8988T (cell line): Measurements from ENCODE around the gene PRKRA.
"Not testable (repeated sequence)": the region's sequence is repeated elsewhere in the genome, so short reads cannot be mapped to it uniquely, and the experiment has no call there.

Experiments
- DNase-seq: peaks from one replicate; pipeline ENCODE4 v3.0.0; 2011

Gene PRKRA

GRCh38 chr2:178455947-178456346 is 5.0 kb upstream of the PRKRA start:
- DNase-seq = no peak

- no peak for DNase-seq
Observed at GRCh38 chr2:178452870-178453269, 1.9 kb upstream of the PRKRA start.

GRCh38 chr2:178452334-178452733 is 1.4 kb upstream of the PRKRA start:
- no peak for DNase-seq

- no peak for DNase-seq
Observed at GRCh38 chr2:178450524-178450773, 526 bp downstream of the PRKRA start.

- no peak for DNase-seq
Observed at GRCh38 chr2:178449700-178450523, 1.1 kb downstream of the PRKRA start.

- DNase-seq = no peak
Observed at GRCh38 chr2:178448968-178449661, 1.9 kb downstream of the PRKRA start.

GRCh38 chr2:178441426-178441825 is 9.5 kb downstream of the PRKRA start:
- no peak for DNase-seq

- no peak for DNase-seq
Observed at GRCh38 chr2:178436662-178437061, 14.3 kb downstream of the PRKRA start.

GRCh38 chr2:178429336-178429735 is 21.6 kb downstream of the PRKRA start:
- no peak for DNase-seq

- no peak for DNase-seq
Observed at GRCh38 chr2:178428396-178428806, 22.6 kb downstream of the PRKRA start.

GRCh38 chr2:178427458-178427857 is 23.5 kb downstream of the PRKRA start:
- DNase-seq = no peak

GRCh38 chr2:178426388-178426787 is 24.6 kb downstream of the PRKRA start:
- no peak for DNase-seq

- no peak for DNase-seq
Observed at GRCh38 chr2:178425255-178425827, 25.6 kb downstream of the PRKRA start.

GRCh38 chr2:178423746-178424145 is 27.2 kb downstream of the PRKRA start:
- not testable (repeated sequence) for DNase-seq

GRCh38 chr2:178422097-178422496 is 28.9 kb downstream of the PRKRA start:
- no peak for DNase-seq

GRCh38 chr2:178420463-178420999 is 30.4 kb downstream of the PRKRA start:
- DNase-seq = no peak

- no peak for DNase-seq
Observed at GRCh38 chr2:178419123-178419522, 31.9 kb downstream of the PRKRA start.

- no peak for DNase-seq
Observed at GRCh38 chr2:178418426-178418825, 32.5 kb downstream of the PRKRA start.

- no peak for DNase-seq
Observed at GRCh38 chr2:178417916-178418315, 33.1 kb downstream of the PRKRA start.

GRCh38 chr2:178415979-178416378 is 35.0 kb downstream of the PRKRA start:
- DNase-seq = no peak

- no peak for DNase-seq
Observed at GRCh38 chr2:178414266-178415247, 36.4 kb downstream of the PRKRA start.

- peak; percentile 17 for DNase-seq
Observed at GRCh38 chr2:178413472-178414265, 37.3 kb downstream of the PRKRA start.
